Fibroblast of upper back skin (primary cell): ENCODE results near the gene FHIT.

Experiments
- DNase-seq: peaks from one replicate; pipeline ENCODE4 v3.0.0-alpha.2; 2013

The FHIT gene

GRCh38 chr3:60133269-60134162, 1117.7 kb downstream of the FHIT start:
- DNase-seq: no peak

DNA sequence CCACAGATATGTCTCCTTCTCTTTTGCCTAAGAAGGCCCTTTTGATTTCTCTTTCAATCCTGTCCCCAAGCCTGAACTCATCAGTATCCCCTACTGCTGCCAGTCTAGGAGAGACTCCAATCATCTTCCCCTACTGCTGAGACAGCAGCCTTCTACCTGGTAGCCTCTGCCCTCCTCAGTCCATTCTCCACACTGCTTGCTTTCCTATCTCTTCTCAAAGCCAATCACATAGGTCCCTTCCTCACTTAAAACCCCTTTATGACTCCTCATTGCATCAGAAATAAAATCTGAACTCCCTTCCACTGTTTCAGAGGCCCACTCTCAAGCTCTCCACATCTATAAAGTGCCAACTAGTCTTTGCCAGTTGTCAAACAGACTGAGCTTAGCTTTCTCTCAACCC, 1119.6 kb downstream of the FHIT start:
- DNase-seq: no peak

GRCh38 chr3:60126511-60127304, 1124.5 kb downstream of the FHIT start:
- peak; percentile 59 for DNase-seq

GRCh38 chr3:60125686-60126085, 1125.6 kb downstream of the FHIT start:
- no peak for DNase-seq

DNA sequence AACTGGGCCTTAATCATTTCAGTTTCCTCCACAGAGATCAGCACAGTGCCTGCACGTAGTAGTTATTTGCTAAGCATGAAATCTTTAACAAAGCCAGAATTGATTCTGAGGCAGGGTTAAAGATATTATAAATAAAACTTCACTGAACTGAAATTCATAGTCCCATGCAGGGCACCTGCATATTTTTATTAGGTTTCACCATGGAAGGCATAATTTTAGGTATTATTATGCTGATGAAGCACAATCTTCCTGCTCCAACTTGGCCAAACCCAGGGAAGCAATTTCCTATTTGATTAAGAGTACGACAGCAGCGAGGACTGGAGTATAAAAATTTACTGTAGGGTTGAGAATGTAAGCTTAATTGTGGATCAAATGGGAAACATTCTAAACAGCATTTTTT, 1131.0 kb downstream of the FHIT start:
- no peak for DNase-seq

- DNase-seq: no peak
Observed at GRCh38 chr3:60114191-60114590, 1137.1 kb downstream of the FHIT start.

DNA sequence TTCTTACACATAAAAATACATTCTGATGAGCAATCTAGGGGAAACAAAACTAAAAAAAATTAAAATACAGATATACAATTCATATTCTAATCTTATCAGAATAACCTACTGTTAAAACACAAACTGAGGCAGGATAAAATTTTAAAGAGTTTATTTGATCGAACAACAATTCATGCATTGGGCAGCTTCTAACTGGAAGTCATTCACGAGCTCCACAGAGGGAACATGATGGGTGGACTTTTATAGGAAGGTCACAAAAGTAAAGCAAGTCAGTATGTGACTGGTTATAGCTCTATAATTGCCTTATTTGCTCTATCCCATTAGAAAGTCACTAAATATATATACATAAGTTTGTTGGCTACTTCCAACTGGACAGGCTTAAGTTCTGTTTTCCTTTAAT, 1144.0 kb downstream of the FHIT start:
- DNase-seq: no peak

- DNase-seq: no peak
Observed at GRCh38 chr3:60102154-60102553, 1149.1 kb downstream of the FHIT start.

- no peak for DNase-seq
Observed at GRCh38 chr3:60101621-60102020, 1149.6 kb downstream of the FHIT start.

DNA sequence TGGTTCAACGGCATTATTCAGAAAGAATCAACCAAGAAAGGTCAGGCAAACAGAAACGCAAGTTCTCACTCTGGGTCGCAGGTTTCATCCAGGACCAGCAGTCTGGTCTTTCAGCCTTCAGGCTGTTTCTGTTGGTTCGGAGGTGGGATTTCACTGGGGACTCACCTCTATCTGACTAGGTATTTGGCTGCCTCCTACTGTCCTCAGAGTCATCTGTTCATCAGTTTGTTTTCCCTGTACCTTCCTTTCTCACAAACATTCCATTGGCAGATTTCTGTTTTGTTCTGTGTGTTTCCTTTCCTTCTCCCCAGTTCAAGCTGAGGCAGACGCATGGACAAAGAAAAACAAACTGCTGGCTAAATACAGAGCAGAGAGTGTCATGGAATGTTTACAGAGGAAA, 1154.8 kb downstream of the FHIT start:
- DNase-seq: no peak

DNA sequence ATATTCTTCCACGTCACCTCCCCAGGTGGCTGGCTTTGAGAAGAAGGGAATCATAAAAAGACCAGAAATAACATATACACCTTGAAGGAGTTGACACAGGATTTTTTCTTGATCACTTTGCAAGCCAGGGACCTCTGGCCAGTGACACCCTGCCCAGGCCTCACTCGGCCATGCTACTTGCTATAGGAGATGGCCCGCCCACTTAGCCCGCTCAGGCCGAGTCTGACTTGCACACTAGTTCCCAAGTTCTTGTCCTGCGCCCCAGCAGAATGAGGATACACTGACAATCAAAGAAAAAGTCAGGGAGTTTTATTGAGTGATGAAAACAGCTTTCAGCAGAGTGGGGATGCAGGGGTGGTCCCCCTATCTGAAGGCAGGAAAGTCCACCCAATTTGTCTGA, 1155.3 kb downstream of the FHIT start:
- no peak for DNase-seq

- DNase-seq: no peak
Observed at GRCh38 chr3:60095516-60095915, 1155.7 kb downstream of the FHIT start.

GRCh38 chr3:60094392-60094947, 1156.8 kb downstream of the FHIT start:
- no peak for DNase-seq

- DNase-seq: no peak
Observed at GRCh38 chr3:60090548-60090947, 1160.7 kb downstream of the FHIT start.

DNA sequence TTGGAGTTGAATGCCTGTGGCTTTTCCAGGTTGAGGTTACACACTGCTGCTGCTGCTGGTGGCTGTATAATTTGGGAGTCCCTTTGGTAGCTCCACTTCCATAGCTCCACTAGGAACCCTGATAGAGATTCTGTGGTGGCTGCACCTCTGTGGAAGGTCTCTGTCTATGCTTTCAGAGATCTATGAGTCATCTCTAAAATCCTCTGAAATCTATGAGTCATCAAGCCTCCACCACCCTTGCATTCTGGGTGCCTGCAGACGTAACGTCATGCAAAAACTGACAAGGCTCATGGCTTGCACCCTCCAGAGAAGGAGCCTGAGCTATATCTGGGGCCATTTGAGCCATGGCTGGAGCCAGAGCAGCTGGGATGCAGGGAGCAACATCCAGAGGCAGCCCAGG, 1164.4 kb downstream of the FHIT start:
- DNase-seq: peak; percentile 71

GRCh38 chr3:60085649-60086048, 1165.6 kb downstream of the FHIT start:
- no peak for DNase-seq

DNA sequence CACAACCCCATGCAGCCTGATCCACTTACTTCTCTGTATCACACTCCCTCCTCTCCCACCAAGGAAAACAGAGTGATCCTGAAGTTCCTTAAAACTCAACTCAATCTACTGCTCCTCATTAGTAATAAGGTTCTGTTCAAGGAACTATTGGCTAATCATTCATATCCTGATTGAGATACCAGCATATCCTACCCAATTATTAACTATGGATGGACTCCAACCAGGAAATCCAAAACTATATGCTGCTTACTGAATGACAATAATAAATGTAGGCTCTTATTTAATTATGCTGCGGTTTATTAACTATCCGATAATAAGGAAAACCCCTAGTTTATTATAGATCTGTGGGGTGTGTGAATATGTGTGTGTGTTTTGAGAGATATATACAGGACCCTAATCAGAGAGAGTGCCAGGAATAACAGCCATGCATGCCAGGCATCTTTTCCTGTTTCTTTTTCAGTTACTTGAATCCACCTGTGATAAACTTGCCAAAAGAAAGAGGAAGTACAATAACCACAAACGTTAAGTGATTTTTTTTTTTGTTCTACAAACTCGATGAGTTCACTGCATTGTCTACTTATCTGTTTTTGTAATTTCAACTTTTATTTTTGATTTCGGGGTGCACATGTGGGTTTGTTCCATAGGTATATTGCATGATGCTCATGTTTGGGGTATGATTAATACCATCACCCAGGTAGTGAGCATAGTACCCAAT, 1169.7 kb downstream of the FHIT start:
- DNase-seq: no peak

- no peak for DNase-seq
Observed at GRCh38 chr3:60080648-60081047, 1170.6 kb downstream of the FHIT start.

DNA sequence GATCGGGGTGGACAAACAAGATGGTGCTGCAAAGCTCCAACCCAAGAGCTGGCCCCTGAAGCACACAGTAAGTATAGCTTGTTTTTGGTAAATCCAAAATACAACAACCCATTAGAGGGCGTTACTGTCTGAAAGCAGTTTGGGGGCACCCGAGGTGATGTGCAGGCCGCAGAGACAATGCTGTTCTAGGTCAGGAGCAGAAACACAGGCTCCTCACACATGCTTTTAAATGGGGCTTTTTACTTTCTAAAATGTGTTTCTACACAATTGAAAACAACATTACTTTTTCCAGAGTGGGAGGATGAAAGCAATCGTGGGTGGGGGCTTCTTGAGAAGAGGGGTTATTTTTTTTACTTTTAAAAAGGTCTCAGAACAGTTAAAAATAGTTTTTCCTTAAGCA, 1172.2 kb downstream of the FHIT start:
- DNase-seq: no peak

GRCh38 chr3:60076331-60076730, 1174.9 kb downstream of the FHIT start:
- DNase-seq: no peak

GRCh38 chr3:60073942-60074341, 1177.3 kb downstream of the FHIT start:
- no peak for DNase-seq

DNA sequence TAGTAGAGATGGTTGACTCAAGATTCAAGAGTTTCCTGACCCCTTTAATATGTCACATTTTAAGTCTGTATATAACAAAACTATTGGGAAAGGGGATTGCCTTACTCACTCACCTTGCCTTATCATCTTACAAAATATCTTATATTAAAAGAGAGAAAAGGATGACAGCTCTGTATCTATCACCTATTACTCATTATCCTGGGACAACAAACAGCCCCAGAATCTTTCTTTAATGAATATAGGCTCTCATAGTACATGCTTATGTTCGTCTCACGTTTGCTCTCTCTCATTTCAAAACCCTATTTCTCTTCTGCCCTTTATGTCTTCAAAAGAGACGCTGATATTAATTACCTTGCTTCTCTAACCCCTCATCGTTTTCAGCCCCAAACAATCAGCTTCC, 1178.0 kb downstream of the FHIT start:
- no peak for DNase-seq

DNA sequence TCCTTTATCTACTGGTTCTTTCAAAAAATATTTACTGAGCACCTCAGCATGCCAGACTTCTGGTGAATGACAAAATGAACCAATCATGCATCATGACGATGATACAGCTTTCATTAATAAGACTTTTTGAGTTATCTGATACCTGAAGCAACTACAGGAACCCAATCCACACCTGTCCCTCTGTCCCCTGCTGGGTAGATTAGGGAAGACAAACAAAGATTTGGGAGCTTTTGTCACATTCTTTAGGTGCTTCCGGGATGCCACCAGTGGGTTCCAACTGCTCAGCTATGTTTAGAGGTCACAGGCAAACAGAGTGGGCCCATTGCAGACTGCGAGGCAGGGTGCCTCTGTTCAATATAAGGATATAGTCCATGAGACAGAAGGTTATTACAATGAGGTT, 1180.9 kb downstream of the FHIT start:
- DNase-seq: no peak
